HEK293T (cell line): ENCODE measurements around the gene NDUFAF3.

Source experiments
- ARNT ChIP-seq: fragments of 450-650 bp; IDR thresholded peaks from 2 replicates; pipeline ENCODE4 v1.6.1; 2017; ENCODE audit warnings: mild to moderate bottlenecking
- SP1 ChIP-seq: fragments of 450-650 bp; IDR thresholded peaks from 2 replicates; pipeline ENCODE4 v1.6.1; 2017

DNA sequence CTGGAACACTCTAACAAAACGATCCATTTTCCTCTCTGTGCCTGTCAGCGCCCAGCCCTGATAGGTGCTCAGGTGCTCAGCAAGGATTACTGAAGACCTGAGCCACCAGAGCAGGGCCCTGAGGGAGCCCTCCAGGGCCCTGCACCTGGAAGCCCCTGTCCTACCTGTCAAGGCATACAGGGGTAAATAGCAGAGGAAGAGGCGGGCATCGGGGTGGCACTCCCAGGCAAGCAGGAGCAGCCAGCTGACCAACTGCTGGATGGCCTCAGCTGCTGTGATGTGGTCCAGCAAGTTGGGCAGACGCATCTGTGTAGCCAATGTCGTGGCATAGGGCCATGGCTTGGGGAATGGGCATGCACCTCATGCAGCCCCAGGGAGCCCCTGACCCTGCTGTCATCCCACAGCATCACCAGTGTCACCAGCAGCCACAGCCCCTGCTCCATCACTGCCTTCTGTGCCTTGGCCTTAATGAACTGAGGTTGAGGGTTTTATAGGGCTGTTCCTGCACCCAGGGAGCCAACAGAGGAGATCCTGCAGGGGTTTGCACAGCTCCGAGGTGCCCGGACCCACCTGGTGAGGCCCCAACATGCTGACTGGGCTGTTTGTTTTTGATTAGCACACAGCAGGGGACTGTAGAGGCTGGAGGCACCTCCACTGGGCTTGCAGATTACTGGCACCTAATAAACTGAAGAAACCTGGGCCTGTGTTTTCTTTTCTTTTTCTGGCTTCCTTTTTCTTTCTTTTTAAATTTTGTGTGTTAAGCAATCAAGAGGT lies 22.6 kb upstream of the NDUFAF3 start:
- TF ChIP-seq ARNT, result no peak
- TF ChIP-seq SP1, result no peak
